ENCODE measurements around the gene CDH18.

DNA sequence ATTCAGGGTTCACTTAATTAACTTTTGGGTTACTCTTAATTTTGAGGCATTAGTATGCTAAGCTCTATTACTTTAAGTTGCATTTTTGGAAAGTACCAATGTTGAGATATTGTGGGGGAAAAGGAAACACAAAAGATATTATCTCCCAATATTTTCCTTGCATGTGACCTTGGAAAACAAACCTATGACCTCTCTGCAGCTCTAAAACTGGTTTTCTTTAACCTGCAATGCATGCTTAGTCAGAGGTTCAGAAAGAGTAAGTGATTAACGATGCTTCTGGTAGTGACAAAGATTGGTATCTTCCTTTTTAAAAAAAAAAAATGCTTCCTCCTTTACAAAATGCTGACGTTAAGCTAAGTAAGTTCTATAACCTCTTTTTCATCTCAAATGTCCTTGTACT, 44.9 kb upstream of the CDH18 start:
- TF ChIP-seq, protein P1, sequence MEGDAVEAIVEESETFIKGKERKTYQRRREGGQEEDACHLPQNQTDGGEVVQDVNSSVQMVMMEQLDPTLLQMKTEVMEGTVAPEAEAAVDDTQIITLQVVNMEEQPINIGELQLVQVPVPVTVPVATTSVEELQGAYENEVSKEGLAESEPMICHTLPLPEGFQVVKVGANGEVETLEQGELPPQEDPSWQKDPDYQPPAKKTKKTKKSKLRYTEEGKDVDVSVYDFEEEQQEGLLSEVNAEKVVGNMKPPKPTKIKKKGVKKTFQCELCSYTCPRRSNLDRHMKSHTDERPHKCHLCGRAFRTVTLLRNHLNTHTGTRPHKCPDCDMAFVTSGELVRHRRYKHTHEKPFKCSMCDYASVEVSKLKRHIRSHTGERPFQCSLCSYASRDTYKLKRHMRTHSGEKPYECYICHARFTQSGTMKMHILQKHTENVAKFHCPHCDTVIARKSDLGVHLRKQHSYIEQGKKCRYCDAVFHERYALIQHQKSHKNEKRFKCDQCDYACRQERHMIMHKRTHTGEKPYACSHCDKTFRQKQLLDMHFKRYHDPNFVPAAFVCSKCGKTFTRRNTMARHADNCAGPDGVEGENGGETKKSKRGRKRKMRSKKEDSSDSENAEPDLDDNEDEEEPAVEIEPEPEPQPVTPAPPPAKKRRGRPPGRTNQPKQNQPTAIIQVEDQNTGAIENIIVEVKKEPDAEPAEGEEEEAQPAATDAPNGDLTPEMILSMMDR (IDR thresholded peaks at IDR 0.05), result no peak
- TF ChIP-seq POLR2AphosphoS5 (IDR thresholded peaks at IDR 0.05) (no peak), POLR2A (IDR thresholded peaks at IDR 0.05) (no peak)
